Liver (tissue), 2 donors: ENCODE results near the gene SLC6A7.

Experiments used
- EGR1 ChIP-seq, 2 donors: IDR thresholded peaks; 2 replicates each; pipeline ENCODE4 v1.6.1; 2016 to 2018; ENCODE audit warnings: antibody characterized with exemption in 2 of 2, low read depth in 2 of 2
- GABPA ChIP-seq, 2 donors: IDR thresholded peaks in 1 of 2; conservative IDR thresholded peaks in 1 of 2; 2 replicates each; pipeline ENCODE4 v1.6.1; 2016; ENCODE audit warnings: antibody characterized with exemption in 2 of 2, mild to moderate bottlenecking in 1 of 2, moderate library complexity in 1 of 2
- TAF1 ChIP-seq: conservative IDR thresholded peaks from 2 replicates; pipeline ENCODE4 v1.6.1; 2016; ENCODE audit warnings: antibody characterized with exemption, mild to moderate bottlenecking
- YY1 ChIP-seq: IDR thresholded peaks from 2 replicates; pipeline ENCODE4 v1.6.1; 2016; ENCODE audit warnings: antibody characterized with exemption, mild to moderate bottlenecking
- donor health status: healthy.

GRCh38 chr5:150156540-150156939 lies 33.3 kb upstream of the SLC6A7 start:
- TF ChIP-seq TAF1: no peak
- no peak for TF ChIP-seq EGR1 (IDR thresholded peaks at IDR 0.05; ENCODE audit: low read depth in 2 of 2)
- TF ChIP-seq YY1: no peak
- TF ChIP-seq GABPA (IDR thresholded peaks at IDR 0.05 in 1 of 2, conservative IDR thresholded peaks at IDR 0.05 in 1 of 2): no peak
